Astrocyte (in vitro differentiated cells and primary cell): ENCODE data around the gene PABPC1L. TPM values are rescaled to one million over a fixed set of nuclear protein-coding genes. Genes with fewer than 3 reads are reported as not detected.
A peak's percentile ranks its signal among the peaks of the same experiment; 100 is the strongest.

Source experiments
- DNase-seq: peaks from one replicate; pipeline ENCODE4 v3.0.0-alpha.2; 2010; ENCODE audit warnings: low read depth
- FAIRE-seq: peaks from 2 replicates; lab custom pipeline; 2011; peaks lifted over from hg19 to GRCh38; lab: Jason Lieb, UNC
- H2AFZ ChIP-seq: 2 replicates; pipeline ENCODE4 v1.6.0; 2012; ENCODE audit warnings: low read depth, low read length, inconsistent platforms
- H3K27ac ChIP-seq: 2 replicates; pipeline ENCODE4 v1.5.1; 2011; ENCODE audit warnings: low read depth, low read length, inconsistent platforms
- H3K27me3 ChIP-seq: 2 replicates; pipeline ENCODE4 v1.6.0; 2011; ENCODE audit warnings: low read length, inconsistent platforms; ENCODE audit not compliant: insufficient read depth
- H3K36me3 ChIP-seq: 2 replicates; pipeline ENCODE4 v1.5.1; 2011; ENCODE audit warnings: low read length, inconsistent platforms; ENCODE audit not compliant: insufficient read depth
- H3K4me1 ChIP-seq: 2 replicates; pipeline ENCODE4 v1.5.1; 2011; ENCODE audit warnings: low read length, inconsistent platforms; ENCODE audit not compliant: insufficient read depth
- H3K4me2 ChIP-seq: 2 replicates; pipeline ENCODE4 v1.6.0; 2012; ENCODE audit warnings: low read length, inconsistent platforms
- H3K4me3 ChIP-seq: 2 replicates; pipeline ENCODE4 v1.5.1; 2011; ENCODE audit warnings: low read depth, mild to moderate bottlenecking, low read length, inconsistent platforms; ENCODE audit not compliant: insufficient read depth
- H3K79me2 ChIP-seq: 2 replicates; pipeline ENCODE4 v1.6.0; 2012; ENCODE audit warnings: mild to moderate bottlenecking, low read length, inconsistent platforms; ENCODE audit not compliant: insufficient read depth
- H3K9ac ChIP-seq: 2 replicates; pipeline ENCODE4 v1.6.0; 2012; ENCODE audit warnings: mild to moderate bottlenecking, low read length, inconsistent platforms
- H3K9me3 ChIP-seq: 2 replicates; pipeline ENCODE4 v1.5.1; 2012; ENCODE audit warnings: low read depth, mild to moderate bottlenecking, low read length, inconsistent platforms; ENCODE audit not compliant: insufficient read depth
- H4K20me1 ChIP-seq: 2 replicates; pipeline ENCODE4 v1.6.0; 2012; ENCODE audit warnings: low read length, inconsistent platforms; ENCODE audit not compliant: insufficient read depth
- H3K27ac Mint-ChIP-seq: one replicate; pipeline ENCODE4 v1.8.0; 2021; ENCODE audit warnings: mild to moderate bottlenecking, mixed read lengths; ENCODE audit not compliant: unreplicated experiment
- H3K27me3 Mint-ChIP-seq: one replicate; pipeline ENCODE4 v1.8.0; 2021; ENCODE audit warnings: low read depth, mixed read lengths; ENCODE audit not compliant: unreplicated experiment
- H3K36me3 Mint-ChIP-seq: one replicate; pipeline ENCODE4 v1.8.0; 2021; ENCODE audit warnings: low read depth, mixed read lengths; ENCODE audit not compliant: unreplicated experiment
- H3K4me1 Mint-ChIP-seq: one replicate; pipeline ENCODE4 v1.8.0; 2021; ENCODE audit warnings: low read depth, mixed read lengths; ENCODE audit not compliant: unreplicated experiment
- H3K4me3 Mint-ChIP-seq: one replicate; pipeline ENCODE4 v1.8.0; 2021; ENCODE audit warnings: mild to moderate bottlenecking, moderate library complexity, mixed read lengths; ENCODE audit not compliant: unreplicated experiment
- H3K9me3 Mint-ChIP-seq: one replicate; pipeline ENCODE4 v1.8.0; 2021; ENCODE audit warnings: mild to moderate bottlenecking, mixed read lengths; ENCODE audit not compliant: unreplicated experiment
- CTCF ChIP-seq: IDR thresholded peaks from 2 replicates; pipeline ENCODE4 v1.5.1; 2011; ENCODE audit warnings: low read depth, mild to moderate bottlenecking, inconsistent platforms, low read length, moderate library complexity; ENCODE audit not compliant: insufficient read depth
- EZH2 ChIP-seq: IDR thresholded peaks from 2 replicates; pipeline ENCODE4 v1.6.1; 2012; ENCODE audit warnings: mild to moderate bottlenecking, low read length, inconsistent platforms; ENCODE audit not compliant: insufficient read depth
- total RNA-seq: library from RNA; stranded (reverse); gene quantifications from 2 replicates; pipeline ENCODE4 v1.2.1, GENCODE V29; 2021

Gene PABPC1L
- total RNA-seq, 1 donor from 2014 or later, result 48.7 TPM

- peaks cover 44% of the 10 kb centered on the region for H4K20me1 ChIP-seq
- no peaks in the 10 kb centered on the region for H3K27me3 Mint-ChIP-seq
- H3K27me3 ChIP-seq, result no peaks in the 10 kb centered on the region
- peaks cover 9% of the 10 kb centered on the region for H3K36me3 Mint-ChIP-seq
- DNase-seq (no peak), FAIRE-seq (no peak)
- peaks cover 8% of the 10 kb centered on the region for H3K79me2 ChIP-seq
- H2AFZ ChIP-seq, result no peak overlapping the region
- peak overlapping the region; percentile 78 for H3K9ac ChIP-seq
- H3K9me3 ChIP-seq, result no peaks in the 10 kb centered on the region
- H3K4me3 Mint-ChIP-seq, result peak overlapping the region; percentile 73
- H3K36me3 ChIP-seq, result peaks cover 43% of the 10 kb centered on the region
- TF ChIP-seq EZH2 (no peak), CTCF (no peak)
- peaks cover 3% of the 10 kb centered on the region for H3K4me1 ChIP-seq
- H3K9me3 Mint-ChIP-seq, result no peaks in the 10 kb centered on the region
- H3K4me3 ChIP-seq, result peak overlapping the region; percentile 67
- no peak overlapping the region for H3K27ac ChIP-seq
- peaks cover 6% of the 10 kb centered on the region for H3K4me1 Mint-ChIP-seq
- peak overlapping the region; percentile 95 for H3K4me2 ChIP-seq
- H3K27ac Mint-ChIP-seq, result no peak overlapping the region
Measured at GRCh38 chr20:44908987-44909871, 631 bp upstream of the PABPC1L start.

GRCh38 chr20:44910690-44911262, 916 bp downstream of the PABPC1L start:
- Histone ChIP-seq H3K79me2 (peaks cover 5% of the 10 kb centered on the region), H3K4me2 (peak overlapping the region; percentile 95), H3K27ac (no peak overlapping the region), H4K20me1 (peaks cover 30% of the 10 kb centered on the region), H3K4me3 (peak overlapping the region; percentile 67), H3K9me3 (no peaks in the 10 kb centered on the region), H3K9ac (peak overlapping the region; percentile 78), H2AFZ (no peak overlapping the region), H3K36me3 (peaks cover 28% of the 10 kb centered on the region), H3K27me3 (no peaks in the 10 kb centered on the region), H3K4me1 (peaks cover 3% of the 10 kb centered on the region)
- H3K36me3 Mint-ChIP-seq, result peaks cover 13% of the 10 kb centered on the region
- H3K27me3 Mint-ChIP-seq, result no peaks in the 10 kb centered on the region
- H3K9me3 Mint-ChIP-seq, result no peaks in the 10 kb centered on the region
- peaks cover 6% of the 10 kb centered on the region for H3K4me1 Mint-ChIP-seq
- no peak for FAIRE-seq
- peak overlapping the region; percentile 75 for H3K27ac Mint-ChIP-seq
- no peak for DNase-seq
- TF ChIP-seq EZH2, result no peak
- no peak for TF ChIP-seq CTCF
- peak overlapping the region; percentile 87 for H3K4me3 Mint-ChIP-seq
